OCI-LY7 (cell line): Measurements from ENCODE around the gene ATP2B3.

Source experiments
- CTCF ChIP-seq: fragments of 200-600 bp; sonication (generic); conservative IDR thresholded peaks from 2 replicates; pipeline ENCODE4 v1.5.1; 2014; ENCODE audit warnings: mild to moderate bottlenecking, antibody characterized with exemption, low read length, moderate library complexity, mixed read lengths
- EZH2phosphoT487 ChIP-seq: fragments of 200-600 bp; sonication (generic); IDR thresholded peaks from 2 replicates; pipeline ENCODE4 v1.6.1; 2018; ENCODE audit warnings: low read depth, borderline replicate concordance, mild to moderate bottlenecking, mixed run types, antibody characterized with exemption, low read length, moderate library complexity, mixed read lengths

- TF ChIP-seq EZH2phosphoT487: no peak
- TF ChIP-seq CTCF: no peak
These were observed 81.2 kb downstream of the ATP2B3 start, which contains the start of gene CCNQ for GRCh38 chrX:153598541-153599191.
